ENCODE data around the gene RXFP4.

DNA sequence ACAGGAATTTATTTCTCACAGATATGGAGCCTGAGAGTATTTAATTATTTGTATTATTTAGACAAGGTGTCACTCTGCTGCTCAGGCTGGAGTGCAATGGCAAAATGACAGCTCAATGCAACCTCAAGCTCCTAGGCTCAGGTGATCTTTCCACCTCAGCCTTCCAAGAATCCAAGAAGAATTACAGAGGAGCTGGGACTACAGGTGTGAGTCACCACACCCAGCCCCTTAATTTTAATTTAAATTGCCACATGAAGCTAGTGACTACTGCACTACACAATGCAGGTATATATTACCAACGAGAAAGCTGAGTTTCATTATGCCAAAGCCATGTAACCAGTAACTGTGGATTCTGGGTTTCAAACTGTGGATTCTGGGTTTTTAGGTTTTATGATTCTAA is 9.4 kb upstream of the RXFP4 start:
- TF ChIP-seq, protein P1, sequence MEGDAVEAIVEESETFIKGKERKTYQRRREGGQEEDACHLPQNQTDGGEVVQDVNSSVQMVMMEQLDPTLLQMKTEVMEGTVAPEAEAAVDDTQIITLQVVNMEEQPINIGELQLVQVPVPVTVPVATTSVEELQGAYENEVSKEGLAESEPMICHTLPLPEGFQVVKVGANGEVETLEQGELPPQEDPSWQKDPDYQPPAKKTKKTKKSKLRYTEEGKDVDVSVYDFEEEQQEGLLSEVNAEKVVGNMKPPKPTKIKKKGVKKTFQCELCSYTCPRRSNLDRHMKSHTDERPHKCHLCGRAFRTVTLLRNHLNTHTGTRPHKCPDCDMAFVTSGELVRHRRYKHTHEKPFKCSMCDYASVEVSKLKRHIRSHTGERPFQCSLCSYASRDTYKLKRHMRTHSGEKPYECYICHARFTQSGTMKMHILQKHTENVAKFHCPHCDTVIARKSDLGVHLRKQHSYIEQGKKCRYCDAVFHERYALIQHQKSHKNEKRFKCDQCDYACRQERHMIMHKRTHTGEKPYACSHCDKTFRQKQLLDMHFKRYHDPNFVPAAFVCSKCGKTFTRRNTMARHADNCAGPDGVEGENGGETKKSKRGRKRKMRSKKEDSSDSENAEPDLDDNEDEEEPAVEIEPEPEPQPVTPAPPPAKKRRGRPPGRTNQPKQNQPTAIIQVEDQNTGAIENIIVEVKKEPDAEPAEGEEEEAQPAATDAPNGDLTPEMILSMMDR (conservative IDR thresholded peaks at IDR 0.05), result no peak
- no peak for TF ChIP-seq ZFX (IDR thresholded peaks at IDR 0.05)
